Measurements from ENCODE around the gene SYNC.
"Not testable (repeated sequence)": the region's sequence is repeated elsewhere in the genome, so short reads cannot be mapped to it uniquely, and the experiment has no call there.

The SYNC gene

GRCh38 chr1:32642292-32642827 lies 60.2 kb downstream of the SYNC start:
- not testable (repeated sequence) for DNase-seq (ENCODE audit: low spot score)

GRCh38 chr1:32639489-32640075 lies 63.0 kb downstream of the SYNC start:
- DNase-seq (ENCODE audit: low spot score): no peak

GRCh38 chr1:32636914-32637645 lies 65.5 kb downstream of the SYNC start:
- DNase-seq (ENCODE audit: low spot score): no peak

- no peak for DNase-seq (ENCODE audit: low spot score)
Observed at GRCh38 chr1:32635508-32636277, 66.9 kb downstream of the SYNC start.

- DNase-seq (ENCODE audit: low spot score): no peak
Observed at GRCh38 chr1:32632829-32633228, 69.7 kb downstream of the SYNC start.

GRCh38 chr1:32630173-32630572 lies 72.4 kb downstream of the SYNC start:
- not testable (repeated sequence) for DNase-seq (ENCODE audit: low spot score)
